ENCODE data around the gene YKT6. TPM values are rescaled to one million over a fixed set of nuclear protein-coding genes. Genes with fewer than 3 reads are reported as not detected.

Gene YKT6
- total and polyA plus RNA-seq, 2 of the 8 experiments (the other 6 are each of a cell fraction or from before 2014, with no cell fraction given) = 75.3 to 103 TPM

DNA sequence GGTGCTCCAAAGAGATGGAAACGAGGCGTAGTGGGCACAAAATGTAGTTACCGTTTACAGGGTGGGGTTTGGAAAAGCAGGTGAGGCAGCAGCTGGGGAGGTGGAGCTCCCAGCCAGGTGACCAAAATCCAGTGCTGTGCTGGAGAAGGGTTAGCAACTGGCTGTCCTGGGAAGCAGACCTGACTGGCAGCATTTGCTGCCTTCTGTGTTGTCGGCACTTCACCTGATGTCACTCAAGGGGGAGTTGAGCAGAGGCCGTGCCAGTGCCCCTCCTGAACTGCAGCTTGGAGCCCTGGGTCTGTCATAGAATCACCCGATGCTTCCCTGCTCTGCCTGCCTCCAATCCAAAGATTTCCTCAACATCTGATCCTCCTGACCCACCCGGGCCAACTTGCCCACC, 24.3 kb upstream of the YKT6 start (continued):
- TF ChIP-seq, protein P1, sequence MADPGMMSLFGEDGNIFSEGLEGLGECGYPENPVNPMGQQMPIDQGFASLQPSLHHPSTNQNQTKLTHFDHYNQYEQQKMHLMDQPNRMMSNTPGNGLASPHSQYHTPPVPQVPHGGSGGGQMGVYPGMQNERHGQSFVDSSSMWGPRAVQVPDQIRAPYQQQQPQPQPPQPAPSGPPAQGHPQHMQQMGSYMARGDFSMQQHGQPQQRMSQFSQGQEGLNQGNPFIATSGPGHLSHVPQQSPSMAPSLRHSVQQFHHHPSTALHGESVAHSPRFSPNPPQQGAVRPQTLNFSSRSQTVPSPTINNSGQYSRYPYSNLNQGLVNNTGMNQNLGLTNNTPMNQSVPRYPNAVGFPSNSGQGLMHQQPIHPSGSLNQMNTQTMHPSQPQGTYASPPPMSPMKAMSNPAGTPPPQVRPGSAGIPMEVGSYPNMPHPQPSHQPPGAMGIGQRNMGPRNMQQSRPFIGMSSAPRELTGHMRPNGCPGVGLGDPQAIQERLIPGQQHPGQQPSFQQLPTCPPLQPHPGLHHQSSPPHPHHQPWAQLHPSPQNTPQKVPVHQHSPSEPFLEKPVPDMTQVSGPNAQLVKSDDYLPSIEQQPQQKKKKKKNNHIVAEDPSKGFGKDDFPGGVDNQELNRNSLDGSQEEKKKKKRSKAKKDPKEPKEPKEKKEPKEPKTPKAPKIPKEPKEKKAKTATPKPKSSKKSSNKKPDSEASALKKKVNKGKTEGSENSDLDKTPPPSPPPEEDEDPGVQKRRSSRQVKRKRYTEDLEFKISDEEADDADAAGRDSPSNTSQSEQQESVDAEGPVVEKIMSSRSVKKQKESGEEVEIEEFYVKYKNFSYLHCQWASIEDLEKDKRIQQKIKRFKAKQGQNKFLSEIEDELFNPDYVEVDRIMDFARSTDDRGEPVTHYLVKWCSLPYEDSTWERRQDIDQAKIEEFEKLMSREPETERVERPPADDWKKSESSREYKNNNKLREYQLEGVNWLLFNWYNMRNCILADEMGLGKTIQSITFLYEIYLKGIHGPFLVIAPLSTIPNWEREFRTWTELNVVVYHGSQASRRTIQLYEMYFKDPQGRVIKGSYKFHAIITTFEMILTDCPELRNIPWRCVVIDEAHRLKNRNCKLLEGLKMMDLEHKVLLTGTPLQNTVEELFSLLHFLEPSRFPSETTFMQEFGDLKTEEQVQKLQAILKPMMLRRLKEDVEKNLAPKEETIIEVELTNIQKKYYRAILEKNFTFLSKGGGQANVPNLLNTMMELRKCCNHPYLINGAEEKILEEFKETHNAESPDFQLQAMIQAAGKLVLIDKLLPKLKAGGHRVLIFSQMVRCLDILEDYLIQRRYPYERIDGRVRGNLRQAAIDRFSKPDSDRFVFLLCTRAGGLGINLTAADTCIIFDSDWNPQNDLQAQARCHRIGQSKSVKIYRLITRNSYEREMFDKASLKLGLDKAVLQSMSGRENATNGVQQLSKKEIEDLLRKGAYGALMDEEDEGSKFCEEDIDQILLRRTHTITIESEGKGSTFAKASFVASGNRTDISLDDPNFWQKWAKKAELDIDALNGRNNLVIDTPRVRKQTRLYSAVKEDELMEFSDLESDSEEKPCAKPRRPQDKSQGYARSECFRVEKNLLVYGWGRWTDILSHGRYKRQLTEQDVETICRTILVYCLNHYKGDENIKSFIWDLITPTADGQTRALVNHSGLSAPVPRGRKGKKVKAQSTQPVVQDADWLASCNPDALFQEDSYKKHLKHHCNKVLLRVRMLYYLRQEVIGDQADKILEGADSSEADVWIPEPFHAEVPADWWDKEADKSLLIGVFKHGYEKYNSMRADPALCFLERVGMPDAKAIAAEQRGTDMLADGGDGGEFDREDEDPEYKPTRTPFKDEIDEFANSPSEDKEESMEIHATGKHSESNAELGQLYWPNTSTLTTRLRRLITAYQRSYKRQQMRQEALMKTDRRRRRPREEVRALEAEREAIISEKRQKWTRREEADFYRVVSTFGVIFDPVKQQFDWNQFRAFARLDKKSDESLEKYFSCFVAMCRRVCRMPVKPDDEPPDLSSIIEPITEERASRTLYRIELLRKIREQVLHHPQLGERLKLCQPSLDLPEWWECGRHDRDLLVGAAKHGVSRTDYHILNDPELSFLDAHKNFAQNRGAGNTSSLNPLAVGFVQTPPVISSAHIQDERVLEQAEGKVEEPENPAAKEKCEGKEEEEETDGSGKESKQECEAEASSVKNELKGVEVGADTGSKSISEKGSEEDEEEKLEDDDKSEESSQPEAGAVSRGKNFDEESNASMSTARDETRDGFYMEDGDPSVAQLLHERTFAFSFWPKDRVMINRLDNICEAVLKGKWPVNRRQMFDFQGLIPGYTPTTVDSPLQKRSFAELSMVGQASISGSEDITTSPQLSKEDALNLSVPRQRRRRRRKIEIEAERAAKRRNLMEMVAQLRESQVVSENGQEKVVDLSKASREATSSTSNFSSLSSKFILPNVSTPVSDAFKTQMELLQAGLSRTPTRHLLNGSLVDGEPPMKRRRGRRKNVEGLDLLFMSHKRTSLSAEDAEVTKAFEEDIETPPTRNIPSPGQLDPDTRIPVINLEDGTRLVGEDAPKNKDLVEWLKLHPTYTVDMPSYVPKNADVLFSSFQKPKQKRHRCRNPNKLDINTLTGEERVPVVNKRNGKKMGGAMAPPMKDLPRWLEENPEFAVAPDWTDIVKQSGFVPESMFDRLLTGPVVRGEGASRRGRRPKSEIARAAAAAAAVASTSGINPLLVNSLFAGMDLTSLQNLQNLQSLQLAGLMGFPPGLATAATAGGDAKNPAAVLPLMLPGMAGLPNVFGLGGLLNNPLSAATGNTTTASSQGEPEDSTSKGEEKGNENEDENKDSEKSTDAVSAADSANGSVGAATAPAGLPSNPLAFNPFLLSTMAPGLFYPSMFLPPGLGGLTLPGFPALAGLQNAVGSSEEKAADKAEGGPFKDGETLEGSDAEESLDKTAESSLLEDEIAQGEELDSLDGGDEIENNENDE (IDR thresholded peaks at IDR 0.05; ENCODE audit: insufficient replicate concordance, low read length) = no peak
- TF ChIP-seq SRF (IDR thresholded peaks at IDR 0.05; ENCODE audit: low read depth, low read length) (no peak), EP300 (IDR thresholded peaks at IDR 0.05; ENCODE audit: borderline replicate concordance in 1 of 2, low read depth in 2 of 2, low read length in 2 of 2) (no peak), SIX5 (IDR thresholded peaks at IDR 0.05; ENCODE audit: low read depth, low read length) (no peak), HDAC6 (IDR thresholded peaks at IDR 0.05; ENCODE audit: low read depth, low read length) (no peak), SUZ12 (IDR thresholded peaks at IDR 0.05; ENCODE audit: low read length) (no peak), GTF2F1 (IDR thresholded peaks at IDR 0.05; ENCODE audit: borderline replicate concordance, low read depth, low read length) (no peak), KDM5A (IDR thresholded peaks at IDR 0.05; ENCODE audit: low read length) (no peak)
- TF ChIP-seq, protein P2, sequence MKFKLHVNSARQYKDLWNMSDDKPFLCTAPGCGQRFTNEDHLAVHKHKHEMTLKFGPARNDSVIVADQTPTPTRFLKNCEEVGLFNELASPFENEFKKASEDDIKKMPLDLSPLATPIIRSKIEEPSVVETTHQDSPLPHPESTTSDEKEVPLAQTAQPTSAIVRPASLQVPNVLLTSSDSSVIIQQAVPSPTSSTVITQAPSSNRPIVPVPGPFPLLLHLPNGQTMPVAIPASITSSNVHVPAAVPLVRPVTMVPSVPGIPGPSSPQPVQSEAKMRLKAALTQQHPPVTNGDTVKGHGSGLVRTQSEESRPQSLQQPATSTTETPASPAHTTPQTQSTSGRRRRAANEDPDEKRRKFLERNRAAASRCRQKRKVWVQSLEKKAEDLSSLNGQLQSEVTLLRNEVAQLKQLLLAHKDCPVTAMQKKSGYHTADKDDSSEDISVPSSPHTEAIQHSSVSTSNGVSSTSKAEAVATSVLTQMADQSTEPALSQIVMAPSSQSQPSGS (IDR thresholded peaks at IDR 0.05; ENCODE audit: low read length) = no peak

Data from H1 (cell line).